Nephron (organoid): ENCODE data around the gene UBALD1.

Experiments used
- H3K27ac Mint-ChIP-seq, 3 experiments: 2 replicates each; pipeline ENCODE4 v1.8.0; 2020; ENCODE audit warnings: mixed read lengths in 3 of 3, mild to moderate bottlenecking in 2 of 3, moderate library complexity in 1 of 3
- H3K27me3 Mint-ChIP-seq: 2 replicates; pipeline ENCODE4 v1.8.0; 2021; ENCODE audit warnings: low read depth, mild to moderate bottlenecking, moderate library complexity, mixed read lengths
- H3K36me3 Mint-ChIP-seq: 2 replicates; pipeline ENCODE4 v1.8.0; 2020; ENCODE audit warnings: low read depth, mixed read lengths
- H3K4me1 Mint-ChIP-seq: 2 replicates; pipeline ENCODE4 v1.8.0; 2020; ENCODE audit warnings: mixed read lengths
- H3K4me3 Mint-ChIP-seq, 3 experiments: 2 replicates each; pipeline ENCODE4 v1.8.0; 2020; ENCODE audit warnings: mild to moderate bottlenecking in 3 of 3, mixed read lengths in 3 of 3, moderate library complexity in 2 of 3
- H3K9me3 Mint-ChIP-seq: 2 replicates; pipeline ENCODE4 v1.8.0; 2020; ENCODE audit warnings: mixed read lengths
- CTCF ChIP-seq, 3 experiments: fragments of 200-600 bp; sonication (generic); IDR thresholded peaks; one replicate each; pipeline ENCODE4 v1.5.0; 2021; ENCODE audit warnings: antibody characterized with exemption in 3 of 3; ENCODE audit not compliant: unreplicated experiment in 3 of 3

The UBALD1 gene

GRCh38 chr16:4614571-4615383, at the start of gene UBALD1:
Gene UBALD1, minus strand, starts transcription at chr16:4614888. Its CDS starts 91 bp downstream, at chr16:4614797.
- H3K36me3 Mint-ChIP-seq = no peaks in the 10 kb centered on the region
- no peaks in the 10 kb centered on the region for H3K9me3 Mint-ChIP-seq
- TF ChIP-seq CTCF (IDR thresholded peaks at IDR 0.05; ENCODE audit: unreplicated experiment in 3 of 3) = no peak
- H3K4me1 Mint-ChIP-seq = peaks cover 20% of the 10 kb centered on the region
- peak within 1 kb of the TSS; percentile 99 for H3K27ac Mint-ChIP-seq
- H3K4me3 Mint-ChIP-seq = peak within 1 kb of the TSS; percentile 89 to 97 (median 93)
- H3K27me3 Mint-ChIP-seq = peaks cover 3% of the 10 kb centered on the region

GRCh38 chr16:4663777-4664465, 49.2 kb upstream of the UBALD1 start:
- peaks cover 4% of the 10 kb centered on the region for H3K4me1 Mint-ChIP-seq
- H3K27ac Mint-ChIP-seq = peak overlapping the region in 1 of 3 experiments; percentile 52
- TF ChIP-seq CTCF (IDR thresholded peaks at IDR 0.05; ENCODE audit: unreplicated experiment in 3 of 3) = no peak
- H3K36me3 Mint-ChIP-seq = peaks cover 16% of the 10 kb centered on the region
- H3K9me3 Mint-ChIP-seq = no peaks in the 10 kb centered on the region
- H3K4me3 Mint-ChIP-seq = no peak overlapping the region
- H3K27me3 Mint-ChIP-seq = no peaks in the 10 kb centered on the region

GRCh38 chr16:4663465-4663776, 48.7 kb upstream of the UBALD1 start:
- H3K4me3 Mint-ChIP-seq = no peak overlapping the region
- H3K9me3 Mint-ChIP-seq = no peaks in the 10 kb centered on the region
- peaks cover 4% of the 10 kb centered on the region for H3K4me1 Mint-ChIP-seq
- H3K27me3 Mint-ChIP-seq = no peaks in the 10 kb centered on the region
- H3K36me3 Mint-ChIP-seq = peaks cover 16% of the 10 kb centered on the region
- no peak for TF ChIP-seq CTCF (IDR thresholded peaks at IDR 0.05; ENCODE audit: unreplicated experiment in 3 of 3)
- H3K27ac Mint-ChIP-seq = peak overlapping the region in 1 of 3 experiments; percentile 52

- peaks cover 15% of the 10 kb centered on the region for H3K36me3 Mint-ChIP-seq
- no peaks in the 10 kb centered on the region for H3K9me3 Mint-ChIP-seq
- H3K4me3 Mint-ChIP-seq = no peak overlapping the region
- H3K4me1 Mint-ChIP-seq = peaks cover 4% of the 10 kb centered on the region
- H3K27me3 Mint-ChIP-seq = no peaks in the 10 kb centered on the region
- TF ChIP-seq CTCF (IDR thresholded peaks at IDR 0.05; ENCODE audit: unreplicated experiment in 3 of 3) = no peak
- peak overlapping the region in 1 of 3 experiments; percentile 64 for H3K27ac Mint-ChIP-seq
These were observed 47.0 kb upstream of the UBALD1 start for GRCh38 chr16:4661661-4662060.

GRCh38 chr16:4660454-4661007, 45.8 kb upstream of the UBALD1 start:
- H3K27me3 Mint-ChIP-seq = no peaks in the 10 kb centered on the region
- peak overlapping the region in 2 of 3 experiments; percentile 11 to 14 for H3K4me3 Mint-ChIP-seq
- H3K4me1 Mint-ChIP-seq = peaks cover 4% of the 10 kb centered on the region
- no peak for TF ChIP-seq CTCF (IDR thresholded peaks at IDR 0.05; ENCODE audit: unreplicated experiment in 3 of 3)
- no peaks in the 10 kb centered on the region for H3K9me3 Mint-ChIP-seq
- peaks cover 22% of the 10 kb centered on the region for H3K36me3 Mint-ChIP-seq
- H3K27ac Mint-ChIP-seq = peak overlapping the region; percentile 56 to 93 (median 83)
